HepG2 (cell line): Measurements from ENCODE around the gene PDE9A. TPM values are rescaled to one million over a fixed set of nuclear protein-coding genes. Genes with fewer than 3 reads are reported as not detected.

Source experiments
- FOXJ3 ChIP-seq: sonication (generic); formaldehyde crosslinking; IDR thresholded peaks from 2 replicates; pipeline ENCODE4 v1.4.0; 2020; ENCODE audit warnings: missing genetic modification reagents, mild to moderate bottlenecking, borderline replicate concordance
- GABPB1 ChIP-seq: IDR thresholded peaks from 2 replicates; pipeline ENCODE4 v1.6.1; 2016; ENCODE audit warnings: mild to moderate bottlenecking, missing genetic modification reagents, moderate library complexity, missing compliant biosample characterization
- GLI4 ChIP-seq: sonication (generic); formaldehyde crosslinking; IDR thresholded peaks from 2 replicates; pipeline ENCODE4 v1.5.1; 2020; ENCODE audit warnings: missing genetic modification reagents, mild to moderate bottlenecking, moderate library complexity, borderline replicate concordance
- MAFF ChIP-seq: IDR thresholded peaks from 2 replicates; pipeline ENCODE4 v1.6.1; 2011; ENCODE audit warnings: low read depth, low read length, improper control_type of control experiment
- MED13 ChIP-seq: sonication (generic); formaldehyde crosslinking; IDR thresholded peaks from 2 replicates; pipeline ENCODE4 v1.5.0; 2020; ENCODE audit warnings: missing genetic modification reagents
- RXRB ChIP-seq: IDR thresholded peaks from 2 replicates; pipeline ENCODE4 v1.6.1; 2016; ENCODE audit warnings: borderline replicate concordance, missing genetic modification reagents, missing compliant biosample characterization
- SAP130 ChIP-seq: IDR thresholded peaks from 2 replicates; pipeline ENCODE4 v1.6.1; 2016; ENCODE audit warnings: low read depth
- TAF15 ChIP-seq: fragments of 200-400 bp; formaldehyde crosslinking; IDR thresholded peaks from one replicate; pipeline ENCODE4 v1.6.1; 2018; ENCODE audit warnings: mild to moderate bottlenecking, low read depth, low read length; ENCODE audit not compliant: poor library complexity, severe bottlenecking
- ZNF17 ChIP-seq: sonication (generic); formaldehyde crosslinking; IDR thresholded peaks from 2 replicates; pipeline ENCODE4 v1.5.0; 2020; ENCODE audit warnings: mild to moderate bottlenecking, missing genetic modification reagents
- ZNF253 ChIP-seq: sonication (generic); formaldehyde crosslinking; IDR thresholded peaks from 2 replicates; pipeline ENCODE4 v1.8.0; 2022; ENCODE audit warnings: mild to moderate bottlenecking, missing genetic modification reagents, borderline replicate concordance
- ZNF317 ChIP-seq: sonication (generic); formaldehyde crosslinking; IDR thresholded peaks from 2 replicates; pipeline ENCODE4 v1.5.0; 2020; ENCODE audit warnings: mild to moderate bottlenecking, missing genetic modification reagents
- ZNF383 ChIP-seq: sonication (generic); formaldehyde crosslinking; IDR thresholded peaks from 2 replicates; pipeline ENCODE4 v1.4.0; 2020; ENCODE audit warnings: missing genetic modification reagents, mild to moderate bottlenecking, borderline replicate concordance
- ZNF839 ChIP-seq: sonication (generic); formaldehyde crosslinking; IDR thresholded peaks from 2 replicates; pipeline ENCODE4 v1.4.0; 2020; ENCODE audit warnings: missing genetic modification reagents, mild to moderate bottlenecking, borderline replicate concordance
- ZSCAN30 ChIP-seq: sonication (generic); formaldehyde crosslinking; IDR thresholded peaks from 2 replicates; pipeline ENCODE4 v1.5.0; 2020; ENCODE audit warnings: mild to moderate bottlenecking, missing genetic modification reagents
- polyA plus RNA-seq, 8 experiments: library from polyadenylated mRNA; depleted of rRNA in 3 of 8; stranded (reverse) in 7 of 8; unstranded in 1 of 8; fragments of >200 nt; fragmentation: Illumina TruSeq in 4 of 8; extraction: Trizol in 4 of 8; gene quantifications; 2 replicates each; pipeline versions ENCODE4 v1.2.1 to v1.2.3, GENCODE V29; 2011 to 2016; ENCODE audit warnings: low read depth in 4 of 8, missing spikeins in 1 of 8, mixed read lengths in 1 of 8; ENCODE audit not compliant: insufficient read depth in 1 of 8
- total RNA-seq, 5 experiments: library from RNA; depleted of rRNA; stranded (reverse); fragments of >200 nt; fragmentation: Illumina TruSeq; extraction: Trizol; gene quantifications; 2 replicates each; pipeline ENCODE4 v1.2.3, GENCODE V29; 2016; ENCODE audit warnings: low read depth in 1 of 5
- TF ChIP-seq, protein P1 (sequence below): sonication (generic); formaldehyde crosslinking; IDR thresholded peaks from 2 replicates; pipeline ENCODE4 v1.4.0; 2020; ENCODE audit warnings: mild to moderate bottlenecking, missing genetic modification reagents, borderline replicate concordance
- TF ChIP-seq, protein P2 (sequence below): sonication (generic); formaldehyde crosslinking; IDR thresholded peaks from 2 replicates; pipeline ENCODE4 v1.5.0; 2020; ENCODE audit warnings: missing genetic modification reagents
- TF ChIP-seq, protein P3 (sequence below), 2 experiments: sonication (generic) in 1 of 2; formaldehyde crosslinking in 1 of 2; IDR thresholded peaks; 2 replicates each; pipeline versions ENCODE4 v1.4.0 to v1.6.1; 2016 to 2020; ENCODE audit warnings: borderline replicate concordance in 1 of 2, low read depth in 1 of 2, mild to moderate bottlenecking in 1 of 2, missing genetic modification reagents in 1 of 2
- TF ChIP-seq, protein P4 (sequence below): IDR thresholded peaks from 2 replicates; pipeline ENCODE4 v1.6.1; 2016; ENCODE audit warnings: missing genetic modification reagents, missing compliant biosample characterization

PDE9A gene
- total and polyA plus RNA-seq, 2 of the 13 experiments (the other 11 are each of a cell fraction or from before 2014, with no cell fraction given): 4.6 to 19.7 TPM

DNA sequence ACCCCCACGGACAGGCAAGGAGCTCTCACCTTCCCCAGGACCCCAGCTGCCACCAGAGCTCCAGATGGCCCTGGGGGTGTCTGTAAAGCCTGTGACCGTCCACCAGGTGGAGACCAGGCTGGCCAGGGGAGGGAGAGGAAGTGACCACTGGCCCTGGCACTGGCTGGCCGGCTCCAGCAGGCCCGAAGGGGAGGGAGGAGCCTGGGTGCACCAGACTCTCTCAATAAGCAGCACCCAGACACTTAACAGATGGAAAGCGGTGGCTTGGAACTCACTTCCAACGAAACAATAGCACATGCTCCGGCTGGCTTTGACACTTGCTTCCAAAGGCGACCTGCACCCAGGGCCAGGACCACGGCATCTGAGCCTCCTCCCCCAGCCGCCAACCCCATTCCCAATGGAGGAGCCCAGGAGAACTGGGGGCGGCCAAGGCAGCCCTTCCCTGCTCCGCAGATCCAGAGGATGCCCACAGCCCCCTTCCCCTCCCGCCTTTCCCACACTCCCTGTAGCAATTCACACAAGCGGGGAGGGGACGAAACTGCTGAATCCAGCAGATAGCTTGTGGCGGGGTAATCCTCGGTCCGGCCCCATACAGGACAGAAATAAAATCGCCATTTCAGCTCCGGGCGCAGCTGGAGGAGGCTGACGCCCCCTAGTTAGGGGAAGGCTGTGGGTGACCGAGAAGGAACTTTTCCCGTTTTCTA, 742 bp upstream of the PDE9A start (continued):
- TF ChIP-seq, protein P1, sequence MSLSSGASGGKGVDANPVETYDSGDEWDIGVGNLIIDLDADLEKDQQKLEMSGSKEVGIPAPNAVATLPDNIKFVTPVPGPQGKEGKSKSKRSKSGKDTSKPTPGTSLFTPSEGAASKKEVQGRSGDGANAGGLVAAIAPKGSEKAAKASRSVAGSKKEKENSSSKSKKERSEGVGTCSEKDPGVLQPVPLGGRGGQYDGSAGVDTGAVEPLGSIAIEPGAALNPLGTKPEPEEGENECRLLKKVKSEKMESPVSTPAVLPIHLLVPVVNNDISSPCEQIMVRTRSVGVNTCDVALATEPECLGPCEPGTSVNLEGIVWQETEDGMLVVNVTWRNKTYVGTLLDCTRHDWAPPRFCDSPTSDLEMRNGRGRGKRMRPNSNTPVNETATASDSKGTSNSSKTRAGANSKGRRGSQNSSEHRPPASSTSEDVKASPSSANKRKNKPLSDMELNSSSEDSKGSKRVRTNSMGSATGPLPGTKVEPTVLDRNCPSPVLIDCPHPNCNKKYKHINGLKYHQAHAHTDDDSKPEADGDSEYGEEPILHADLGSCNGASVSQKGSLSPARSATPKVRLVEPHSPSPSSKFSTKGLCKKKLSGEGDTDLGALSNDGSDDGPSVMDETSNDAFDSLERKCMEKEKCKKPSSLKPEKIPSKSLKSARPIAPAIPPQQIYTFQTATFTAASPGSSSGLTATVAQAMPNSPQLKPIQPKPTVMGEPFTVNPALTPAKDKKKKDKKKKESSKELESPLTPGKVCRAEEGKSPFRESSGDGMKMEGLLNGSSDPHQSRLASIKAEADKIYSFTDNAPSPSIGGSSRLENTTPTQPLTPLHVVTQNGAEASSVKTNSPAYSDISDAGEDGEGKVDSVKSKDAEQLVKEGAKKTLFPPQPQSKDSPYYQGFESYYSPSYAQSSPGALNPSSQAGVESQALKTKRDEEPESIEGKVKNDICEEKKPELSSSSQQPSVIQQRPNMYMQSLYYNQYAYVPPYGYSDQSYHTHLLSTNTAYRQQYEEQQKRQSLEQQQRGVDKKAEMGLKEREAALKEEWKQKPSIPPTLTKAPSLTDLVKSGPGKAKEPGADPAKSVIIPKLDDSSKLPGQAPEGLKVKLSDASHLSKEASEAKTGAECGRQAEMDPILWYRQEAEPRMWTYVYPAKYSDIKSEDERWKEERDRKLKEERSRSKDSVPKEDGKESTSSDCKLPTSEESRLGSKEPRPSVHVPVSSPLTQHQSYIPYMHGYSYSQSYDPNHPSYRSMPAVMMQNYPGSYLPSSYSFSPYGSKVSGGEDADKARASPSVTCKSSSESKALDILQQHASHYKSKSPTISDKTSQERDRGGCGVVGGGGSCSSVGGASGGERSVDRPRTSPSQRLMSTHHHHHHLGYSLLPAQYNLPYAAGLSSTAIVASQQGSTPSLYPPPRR (CRISPR knock-in tag): no peak
- TF ChIP-seq MED13 (CRISPR knock-in tag) (no peak), SAP130 (CRISPR knock-in tag) (peak; percentile 46), ZNF383 (CRISPR knock-in tag) (no peak), ZNF253 (CRISPR knock-in tag) (no peak), ZNF17 (no peak), RXRB (CRISPR knock-in tag) (0 out of 2 replicates have a peak, but pooled peaks have one; percentile 21), MAFF (no peak), GLI4 (CRISPR knock-in tag) (no peak), TAF15 (no peak), ZNF839 (CRISPR knock-in tag) (no peak), ZSCAN30 (CRISPR knock-in tag) (no peak), GABPB1 (CRISPR knock-in tag) (peak; percentile 70), FOXJ3 (no peak), ZNF317 (CRISPR knock-in tag) (0 out of 2 replicates have a peak, but pooled peaks have one; percentile 22)
- TF ChIP-seq, protein P2, sequence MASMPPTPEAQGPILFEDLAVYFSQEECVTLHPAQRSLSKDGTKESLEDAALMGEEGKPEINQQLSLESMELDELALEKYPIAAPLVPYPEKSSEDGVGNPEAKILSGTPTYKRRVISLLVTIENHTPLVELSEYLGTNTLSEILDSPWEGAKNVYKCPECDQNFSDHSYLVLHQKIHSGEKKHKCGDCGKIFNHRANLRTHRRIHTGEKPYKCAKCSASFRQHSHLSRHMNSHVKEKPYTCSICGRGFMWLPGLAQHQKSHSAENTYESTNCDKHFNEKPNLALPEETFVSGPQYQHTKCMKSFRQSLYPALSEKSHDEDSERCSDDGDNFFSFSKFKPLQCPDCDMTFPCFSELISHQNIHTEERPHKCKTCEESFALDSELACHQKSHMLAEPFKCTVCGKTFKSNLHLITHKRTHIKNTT: no peak
- TF ChIP-seq, protein P3, sequence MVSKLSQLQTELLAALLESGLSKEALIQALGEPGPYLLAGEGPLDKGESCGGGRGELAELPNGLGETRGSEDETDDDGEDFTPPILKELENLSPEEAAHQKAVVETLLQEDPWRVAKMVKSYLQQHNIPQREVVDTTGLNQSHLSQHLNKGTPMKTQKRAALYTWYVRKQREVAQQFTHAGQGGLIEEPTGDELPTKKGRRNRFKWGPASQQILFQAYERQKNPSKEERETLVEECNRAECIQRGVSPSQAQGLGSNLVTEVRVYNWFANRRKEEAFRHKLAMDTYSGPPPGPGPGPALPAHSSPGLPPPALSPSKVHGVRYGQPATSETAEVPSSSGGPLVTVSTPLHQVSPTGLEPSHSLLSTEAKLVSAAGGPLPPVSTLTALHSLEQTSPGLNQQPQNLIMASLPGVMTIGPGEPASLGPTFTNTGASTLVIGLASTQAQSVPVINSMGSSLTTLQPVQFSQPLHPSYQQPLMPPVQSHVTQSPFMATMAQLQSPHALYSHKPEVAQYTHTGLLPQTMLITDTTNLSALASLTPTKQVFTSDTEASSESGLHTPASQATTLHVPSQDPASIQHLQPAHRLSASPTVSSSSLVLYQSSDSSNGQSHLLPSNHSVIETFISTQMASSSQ (IDR thresholded peaks at IDR 0.05; ENCODE audit: low read depth): no peak
- TF ChIP-seq, protein P3 (CRISPR knock-in tag; IDR thresholded peaks at IDR 0.05; ENCODE audit: borderline replicate concordance): 0 out of 2 replicates have a peak, but pooled peaks have one; percentile 21
- TF ChIP-seq, protein P4, sequence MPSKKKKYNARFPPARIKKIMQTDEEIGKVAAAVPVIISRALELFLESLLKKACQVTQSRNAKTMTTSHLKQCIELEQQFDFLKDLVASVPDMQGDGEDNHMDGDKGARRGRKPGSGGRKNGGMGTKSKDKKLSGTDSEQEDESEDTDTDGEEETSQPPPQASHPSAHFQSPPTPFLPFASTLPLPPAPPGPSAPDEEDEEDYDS (CRISPR knock-in tag): peak; percentile 28; the same call in 1 of the 2 replicates
